RWPE2 (cell line): ENCODE results near the gene MED13.
A peak's percentile ranks its signal among the peaks of the same experiment; 100 is the strongest.

Experiments used
- ATAC-seq: fragments of 200-7000 bp; cut with Tn5 transposase; 3 replicates; pipeline ENCODE4 v1.9.1; 2021; ENCODE audit warnings: low read depth
- DNase-seq: peaks from one replicate; pipeline ENCODE4 v3.0.0-alpha.2; 2020; ENCODE audit warnings: low spot score
- H3K27ac ChIP-seq: fragments of 450-650 bp; 2 replicates; pipeline ENCODE4 v1.5.1; 2017; ENCODE audit warnings: mild to moderate bottlenecking; ENCODE audit not compliant: poor library complexity, severe bottlenecking
- H3K27me3 ChIP-seq: fragments of 250-450 bp; sonication (Bioruptor Pico); 2 replicates; pipeline ENCODE4 v1.5.1; 2021; ENCODE audit warnings: mild to moderate bottlenecking, moderate library complexity; ENCODE audit not compliant: insufficient read depth, poor library complexity, severe bottlenecking
- H3K36me3 ChIP-seq: fragments of 250-450 bp; sonication (Bioruptor Pico); 2 replicates; pipeline ENCODE4 v1.5.1; 2020; ENCODE audit warnings: low read depth, mild to moderate bottlenecking, moderate library complexity
- H3K4me1 ChIP-seq: fragments of 250-450 bp; sonication (Bioruptor Pico); 2 replicates; pipeline ENCODE4 v1.5.1; 2021; ENCODE audit warnings: mild to moderate bottlenecking, moderate library complexity; ENCODE audit not compliant: insufficient read depth, poor library complexity, severe bottlenecking
- H3K4me3 ChIP-seq: fragments of 250-450 bp; sonication (Bioruptor Pico); 2 replicates; pipeline ENCODE4 v1.5.1; 2021; ENCODE audit warnings: mild to moderate bottlenecking, moderate library complexity; ENCODE audit not compliant: severe bottlenecking
- H3K9me3 ChIP-seq: fragments of 250-450 bp; sonication (Bioruptor Pico); 2 replicates; pipeline ENCODE4 v1.5.1; 2021; ENCODE audit warnings: mild to moderate bottlenecking, moderate library complexity; ENCODE audit not compliant: severe bottlenecking
- TF ChIP-seq, protein P1 (sequence below): fragments of 450-650 bp; IDR thresholded peaks from one replicate; pipeline ENCODE4 v1.5.1; 2017; ENCODE audit warnings: mild to moderate bottlenecking, moderate library complexity; ENCODE audit not compliant: poor library complexity, severe bottlenecking

The MED13 gene

DNA sequence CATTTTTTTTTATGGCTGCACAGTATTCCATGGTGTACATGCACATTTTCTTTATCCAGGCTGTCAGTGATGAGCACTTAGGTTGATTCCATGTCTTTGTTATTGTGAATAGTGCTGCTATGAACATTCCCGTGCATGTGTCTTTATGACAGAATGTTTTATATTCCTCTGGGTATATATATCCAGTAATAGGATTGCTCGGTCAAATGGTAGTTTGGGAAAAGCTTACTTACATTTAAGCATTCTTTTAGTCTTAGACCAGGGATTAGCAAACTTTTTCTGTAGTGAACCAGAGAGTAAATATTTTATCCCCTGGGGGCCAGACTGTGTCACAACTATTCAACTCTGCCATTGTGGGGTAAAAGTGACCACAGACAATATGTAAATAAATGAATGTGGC, 40.2 kb downstream of the MED13 start:
- TF ChIP-seq, protein P1, sequence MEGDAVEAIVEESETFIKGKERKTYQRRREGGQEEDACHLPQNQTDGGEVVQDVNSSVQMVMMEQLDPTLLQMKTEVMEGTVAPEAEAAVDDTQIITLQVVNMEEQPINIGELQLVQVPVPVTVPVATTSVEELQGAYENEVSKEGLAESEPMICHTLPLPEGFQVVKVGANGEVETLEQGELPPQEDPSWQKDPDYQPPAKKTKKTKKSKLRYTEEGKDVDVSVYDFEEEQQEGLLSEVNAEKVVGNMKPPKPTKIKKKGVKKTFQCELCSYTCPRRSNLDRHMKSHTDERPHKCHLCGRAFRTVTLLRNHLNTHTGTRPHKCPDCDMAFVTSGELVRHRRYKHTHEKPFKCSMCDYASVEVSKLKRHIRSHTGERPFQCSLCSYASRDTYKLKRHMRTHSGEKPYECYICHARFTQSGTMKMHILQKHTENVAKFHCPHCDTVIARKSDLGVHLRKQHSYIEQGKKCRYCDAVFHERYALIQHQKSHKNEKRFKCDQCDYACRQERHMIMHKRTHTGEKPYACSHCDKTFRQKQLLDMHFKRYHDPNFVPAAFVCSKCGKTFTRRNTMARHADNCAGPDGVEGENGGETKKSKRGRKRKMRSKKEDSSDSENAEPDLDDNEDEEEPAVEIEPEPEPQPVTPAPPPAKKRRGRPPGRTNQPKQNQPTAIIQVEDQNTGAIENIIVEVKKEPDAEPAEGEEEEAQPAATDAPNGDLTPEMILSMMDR, result no peak
- no peak overlapping the region for H3K27ac ChIP-seq
- H3K4me1 ChIP-seq, result no peaks in the 10 kb centered on the region
- no peaks in the 10 kb centered on the region for H3K9me3 ChIP-seq
- H3K36me3 ChIP-seq, result peaks cover 86% of the 10 kb centered on the region
- H3K27me3 ChIP-seq, result no peaks in the 10 kb centered on the region
- no peak overlapping the region for H3K4me3 ChIP-seq
- ATAC-seq, result no peak
- no peak for DNase-seq

DNA sequence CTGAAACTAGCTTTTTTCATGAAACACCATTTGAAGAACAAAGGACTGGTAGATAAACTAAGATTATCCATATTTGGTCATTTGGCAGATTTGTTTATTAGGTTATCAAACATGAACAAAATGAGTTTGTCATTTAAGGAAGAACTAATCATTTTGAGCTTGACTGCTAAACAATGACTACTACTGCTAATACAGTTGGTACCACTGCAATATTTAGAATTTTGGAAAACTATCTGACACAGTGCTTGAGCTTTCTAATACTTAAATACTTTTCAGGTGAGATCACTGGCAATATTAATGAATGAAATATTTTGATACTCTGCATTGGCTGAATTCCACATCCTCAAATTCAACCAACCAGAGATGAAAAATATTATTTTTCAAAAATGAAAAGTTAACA, 47.2 kb downstream of the MED13 start:
- ATAC-seq, result no peak
- Histone ChIP-seq H3K27ac (peak overlapping the region; percentile 32), H3K36me3 (peaks cover 75% of the 10 kb centered on the region), H3K27me3 (no peaks in the 10 kb centered on the region), H3K4me1 (peaks cover 10% of the 10 kb centered on the region), H3K9me3 (no peaks in the 10 kb centered on the region), H3K4me3 (no peak overlapping the region)
- TF ChIP-seq, protein P1, result no peak
- no peak for DNase-seq

DNA sequence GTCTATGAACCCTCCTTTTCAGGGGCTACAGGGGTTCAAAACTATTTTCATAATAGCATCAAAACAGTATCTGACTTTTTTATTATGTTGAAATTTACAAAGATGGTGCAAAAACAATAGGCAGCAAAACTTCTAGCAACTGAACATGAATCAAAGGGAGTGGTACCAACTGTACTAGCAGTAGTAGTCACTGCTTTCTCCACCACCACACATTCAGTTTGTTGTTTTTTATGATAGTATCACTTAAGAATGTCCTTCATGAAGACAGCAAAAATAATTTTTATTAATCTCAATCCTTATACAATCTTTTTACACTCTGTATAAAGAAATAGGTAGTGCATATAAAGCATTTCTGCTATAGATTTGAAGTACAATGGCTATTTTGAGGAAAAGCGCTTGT, 47.6 kb downstream of the MED13 start:
- Histone ChIP-seq H3K36me3 (peaks cover 75% of the 10 kb centered on the region), H3K4me3 (no peak overlapping the region), H3K27ac (peak overlapping the region; percentile 32), H3K27me3 (no peaks in the 10 kb centered on the region), H3K4me1 (peaks cover 10% of the 10 kb centered on the region), H3K9me3 (no peaks in the 10 kb centered on the region)
- ATAC-seq (peak; percentile 60; the same call in 2 of the 3 replicates), DNase-seq (no peak)
- TF ChIP-seq, protein P1, result no peak

DNA sequence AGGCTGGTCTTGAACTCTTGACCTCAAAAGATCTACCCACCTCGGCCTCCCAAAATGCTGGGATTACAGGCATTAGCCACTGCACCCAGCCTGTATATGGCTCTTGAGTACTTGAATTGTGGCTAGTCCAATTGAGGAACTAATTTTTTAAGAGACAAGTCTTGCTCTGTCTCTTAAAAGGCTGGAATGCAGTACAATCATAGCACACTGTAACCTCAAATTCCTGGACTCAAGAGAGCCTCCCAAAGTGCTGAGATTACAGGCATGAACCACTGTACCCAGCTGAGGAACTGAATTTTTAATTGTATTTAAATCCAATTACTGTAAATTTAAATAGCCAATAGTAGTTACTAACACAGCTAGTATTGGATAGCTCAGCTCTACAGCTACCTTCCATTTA, 50.6 kb downstream of the MED13 start:
- TF ChIP-seq, protein P1, result no peak
- Histone ChIP-seq H3K9me3 (no peaks in the 10 kb centered on the region), H3K4me1 (peaks cover 10% of the 10 kb centered on the region), H3K27ac (no peak overlapping the region), H3K36me3 (peaks cover 86% of the 10 kb centered on the region), H3K4me3 (no peak overlapping the region), H3K27me3 (no peaks in the 10 kb centered on the region)
- DNase-seq (no peak), ATAC-seq (no peak)

DNA sequence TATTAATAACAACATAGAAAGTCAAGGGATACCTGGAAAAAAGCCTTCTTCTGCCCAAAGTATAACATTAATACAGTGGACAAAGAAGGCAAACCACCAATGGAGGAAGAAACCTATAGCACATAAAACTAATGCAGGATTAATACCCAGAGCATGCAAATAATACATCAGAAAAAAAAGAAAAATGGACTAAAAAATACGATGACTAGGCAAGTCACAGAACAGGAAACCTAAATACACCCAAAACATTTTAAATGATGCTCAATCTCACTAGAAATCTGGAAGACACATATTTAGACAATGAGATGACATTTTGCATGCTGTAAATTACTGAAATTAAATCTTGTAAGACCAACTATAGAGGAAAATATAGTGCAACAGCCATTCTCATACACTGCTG, 55.9 kb downstream of the MED13 start:
- peaks cover 87% of the 10 kb centered on the region for H3K36me3 ChIP-seq
- H3K4me1 ChIP-seq, result no peaks in the 10 kb centered on the region
- no peaks in the 10 kb centered on the region for H3K27me3 ChIP-seq
- no peak overlapping the region for H3K27ac ChIP-seq
- ATAC-seq (no peak), DNase-seq (no peak)
- no peak overlapping the region for H3K4me3 ChIP-seq
- H3K9me3 ChIP-seq, result no peaks in the 10 kb centered on the region
- TF ChIP-seq, protein P1, result no peak
